Transverse colon (tissue), 4 donors: ENCODE data around the gene CORO2B.

ENCODE experiments used
- POLR2A ChIP-seq: fragments of 450-650 bp; IDR thresholded peaks from one replicate; pipeline ENCODE4 v1.6.1; 2016; ENCODE audit warnings: antibody characterized with exemption, mild to moderate bottlenecking, moderate library complexity
- POLR2AphosphoS5 ChIP-seq, 3 donors: sonication (generic); formaldehyde crosslinking; IDR thresholded peaks; one replicate each; pipeline ENCODE4 v1.6.1; 2016; ENCODE audit warnings: antibody characterized with exemption in 3 of 3
- TF ChIP-seq, protein P1 (sequence below), 5 experiments: fragments of 200-600 bp in 3 of 5; fragments of 450-650 bp in 2 of 5; sonication (generic) in 3 of 5; IDR thresholded peaks; 1 replicate in 2 of 5; 2 replicates in 3 of 5; pipeline ENCODE4 v1.5.1; 2016 to 2017; ENCODE audit warnings: antibody characterized with exemption in 5 of 5, inconsistent platforms in 3 of 5, mild to moderate bottlenecking in 2 of 5, moderate library complexity in 1 of 5

DNA sequence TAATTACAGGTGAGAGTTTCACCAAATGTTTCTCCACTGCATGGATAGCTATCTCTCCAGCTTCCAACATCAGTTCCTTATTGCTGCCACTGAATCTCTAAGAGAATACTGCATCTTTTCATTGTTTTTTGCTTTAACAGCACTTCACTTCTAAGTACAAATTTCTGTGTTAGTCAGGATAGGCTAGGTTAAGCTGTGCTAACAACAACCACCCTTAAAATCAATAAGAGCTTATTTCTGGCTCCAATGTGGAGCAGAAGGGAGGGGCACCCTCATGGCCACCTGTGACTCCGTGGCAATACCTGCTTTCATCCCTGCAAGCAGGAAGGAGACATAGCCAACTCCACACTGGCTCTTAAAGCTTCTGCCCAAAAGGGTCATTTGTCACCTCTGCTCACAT is 36.4 kb upstream of the CORO2B start:
- TF ChIP-seq, protein P1, sequence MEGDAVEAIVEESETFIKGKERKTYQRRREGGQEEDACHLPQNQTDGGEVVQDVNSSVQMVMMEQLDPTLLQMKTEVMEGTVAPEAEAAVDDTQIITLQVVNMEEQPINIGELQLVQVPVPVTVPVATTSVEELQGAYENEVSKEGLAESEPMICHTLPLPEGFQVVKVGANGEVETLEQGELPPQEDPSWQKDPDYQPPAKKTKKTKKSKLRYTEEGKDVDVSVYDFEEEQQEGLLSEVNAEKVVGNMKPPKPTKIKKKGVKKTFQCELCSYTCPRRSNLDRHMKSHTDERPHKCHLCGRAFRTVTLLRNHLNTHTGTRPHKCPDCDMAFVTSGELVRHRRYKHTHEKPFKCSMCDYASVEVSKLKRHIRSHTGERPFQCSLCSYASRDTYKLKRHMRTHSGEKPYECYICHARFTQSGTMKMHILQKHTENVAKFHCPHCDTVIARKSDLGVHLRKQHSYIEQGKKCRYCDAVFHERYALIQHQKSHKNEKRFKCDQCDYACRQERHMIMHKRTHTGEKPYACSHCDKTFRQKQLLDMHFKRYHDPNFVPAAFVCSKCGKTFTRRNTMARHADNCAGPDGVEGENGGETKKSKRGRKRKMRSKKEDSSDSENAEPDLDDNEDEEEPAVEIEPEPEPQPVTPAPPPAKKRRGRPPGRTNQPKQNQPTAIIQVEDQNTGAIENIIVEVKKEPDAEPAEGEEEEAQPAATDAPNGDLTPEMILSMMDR (IDR thresholded peaks at IDR 0.05), result no peak
- TF ChIP-seq POLR2A (no peak), POLR2AphosphoS5 (IDR thresholded peaks at IDR 0.05) (no peak)
